Caco-2 (cell line): Measurements from ENCODE around the gene ORAI3. TPM values are rescaled to one million over a fixed set of nuclear protein-coding genes. Genes with fewer than 3 reads are reported as not detected.

Experiments
- BruUV-seq: library from RNA; stranded (reverse); fragments of 400-500 nt; replicated peaks from 2 replicates; lab custom pipeline; 2021; lab: Mats Ljungman, UMichigan
- CTCF ChIA-PET: fragments of 300-600 bp; sonication (Branson Sonifier 250); formaldehyde crosslinking; loops from one replicate; lab custom pipeline; 2022; ENCODE audit warnings: antibody characterized with exemption; lab: Charles Lee
- POLR2A ChIA-PET: fragments of 300-600 bp; sonication (Branson Sonifier 250); formaldehyde crosslinking; loops from one replicate; lab custom pipeline; 2022; ENCODE audit warnings: antibody characterized with exemption; lab: Charles Lee
- DNase-seq, 2 experiments: peaks; one replicate each; pipeline versions ENCODE4 v3.0.0 to v3.0.0-alpha.2; 2020 to 2022
- H3K27me3 ChIP-seq: replicated peaks from 2 replicates; pipeline ENCODE4 v1.6.0; 2011; ENCODE audit warnings: low read length; ENCODE audit not compliant: control insufficient read depth, insufficient read depth
- H3K36me3 ChIP-seq: 2 replicates; pipeline ENCODE4 v1.5.1; 2011; ENCODE audit warnings: low read length; ENCODE audit not compliant: control insufficient read depth, insufficient read depth
- H3K4me1 ChIP-seq: fragments of 250-450 bp; sonication (Bioruptor Pico); 2 replicates; pipeline ENCODE4 v1.5.1; 2020; ENCODE audit warnings: mild to moderate bottlenecking
- H3K4me3 ChIP-seq: 2 replicates; pipeline ENCODE4 v1.5.1; 2011; ENCODE audit warnings: low read depth, mild to moderate bottlenecking, control low read depth, low read length
- H3K9me3 ChIP-seq: fragments of 250-450 bp; sonication (Bioruptor Pico); 2 replicates; pipeline ENCODE4 v1.5.1; 2020; ENCODE audit warnings: mild to moderate bottlenecking, moderate library complexity
- H3K27ac Mint-ChIP-seq: one replicate; pipeline ENCODE4 v1.8.0; 2022; ENCODE audit warnings: mixed read lengths; ENCODE audit not compliant: unreplicated experiment
- H3K27me3 Mint-ChIP-seq: one replicate; pipeline ENCODE4 v1.8.0; 2022; ENCODE audit warnings: mixed read lengths; ENCODE audit not compliant: insufficient read depth, unreplicated experiment
- H3K36me3 Mint-ChIP-seq: one replicate; pipeline ENCODE4 v1.8.0; 2022; ENCODE audit warnings: mild to moderate bottlenecking, mixed read lengths; ENCODE audit not compliant: insufficient read depth, unreplicated experiment
- H3K4me1 Mint-ChIP-seq: one replicate; pipeline ENCODE4 v1.8.0; 2022; ENCODE audit warnings: low read depth, mixed read lengths; ENCODE audit not compliant: unreplicated experiment
- H3K4me3 Mint-ChIP-seq: one replicate; pipeline ENCODE4 v1.8.0; 2022; ENCODE audit warnings: mild to moderate bottlenecking, moderate library complexity, mixed read lengths; ENCODE audit not compliant: unreplicated experiment
- H3K9me3 Mint-ChIP-seq: one replicate; pipeline ENCODE4 v1.8.0; 2022; ENCODE audit warnings: mixed read lengths; ENCODE audit not compliant: unreplicated experiment
- intact Hi-C: fragments of 100-400 bp; cut with micrococcal nuclease; formaldehyde crosslinking; loops from one replicate; pipeline ENCODE4 v1.10.0; 2022; ENCODE audit not compliant: unreplicated experiment
- total RNA-seq: library from RNA; stranded (reverse); gene quantifications from 2 replicates; pipeline ENCODE4 v1.2.3, GENCODE V29; 2022
- TF ChIP-seq, protein P1 (sequence below), 2 experiments: fragments of 200-600 bp in 1 of 2; IDR thresholded peaks; 1 replicate in 1 of 2; 2 replicates in 1 of 2; pipeline versions ENCODE4 v1.5.1 to v1.8.0; 2011 to 2022; ENCODE audit warnings: antibody characterized with exemption in 1 of 2, control low read depth in 1 of 2, inconsistent platforms in 1 of 2, low read depth in 1 of 2, low read length in 1 of 2, mild to moderate bottlenecking in 1 of 2, moderate library complexity in 1 of 2; ENCODE audit not compliant: insufficient read depth in 1 of 2, severe bottlenecking in 1 of 2, unreplicated experiment in 1 of 2

ORAI3 gene
- total RNA-seq, 1 experiment from 2014 or later, result 4.7 TPM

DNA sequence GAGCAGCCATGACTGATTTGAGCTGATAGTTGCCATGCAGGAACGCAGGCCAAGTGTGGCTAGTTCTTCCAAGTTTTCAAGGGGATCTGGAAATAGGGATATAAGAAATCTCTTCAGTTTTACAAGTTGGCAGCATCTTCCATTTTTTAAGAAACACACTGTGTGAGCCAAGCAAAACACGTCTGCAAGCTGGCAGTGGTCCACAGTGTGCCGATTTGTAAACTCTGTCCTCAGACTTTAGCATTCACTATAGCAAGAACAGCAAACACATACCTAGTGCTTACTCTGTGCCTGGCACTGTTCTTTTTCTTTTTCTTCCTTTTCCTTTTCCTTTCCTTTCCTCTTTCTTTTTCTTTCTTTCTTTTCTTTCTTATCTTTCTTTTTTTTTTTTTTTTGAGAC is 2.9 kb downstream of the ORAI3 start:
- H3K27ac Mint-ChIP-seq, result no peak overlapping the region
- peaks cover 30% of the 10 kb centered on the region for H3K36me3 Mint-ChIP-seq
- intact Hi-C loops, result no loop called here
- ChIA-PET CTCF (no interaction called here), POLR2A (no interaction called here)
- DNase-seq, result no peak
- H3K4me3 Mint-ChIP-seq, result no peak overlapping the region
- no peaks in the 10 kb centered on the region for H3K27me3 Mint-ChIP-seq
- Histone ChIP-seq H3K9me3 (no peaks in the 10 kb centered on the region), H3K4me1 (peaks cover 12% of the 10 kb centered on the region), H3K27me3 (no peaks in the 10 kb centered on the region), H3K36me3 (no peaks in the 10 kb centered on the region), H3K4me3 (no peak overlapping the region)
- H3K4me1 Mint-ChIP-seq, result peaks cover 8% of the 10 kb centered on the region
- no peaks in the 10 kb centered on the region for H3K9me3 Mint-ChIP-seq
- TF ChIP-seq, protein P1, sequence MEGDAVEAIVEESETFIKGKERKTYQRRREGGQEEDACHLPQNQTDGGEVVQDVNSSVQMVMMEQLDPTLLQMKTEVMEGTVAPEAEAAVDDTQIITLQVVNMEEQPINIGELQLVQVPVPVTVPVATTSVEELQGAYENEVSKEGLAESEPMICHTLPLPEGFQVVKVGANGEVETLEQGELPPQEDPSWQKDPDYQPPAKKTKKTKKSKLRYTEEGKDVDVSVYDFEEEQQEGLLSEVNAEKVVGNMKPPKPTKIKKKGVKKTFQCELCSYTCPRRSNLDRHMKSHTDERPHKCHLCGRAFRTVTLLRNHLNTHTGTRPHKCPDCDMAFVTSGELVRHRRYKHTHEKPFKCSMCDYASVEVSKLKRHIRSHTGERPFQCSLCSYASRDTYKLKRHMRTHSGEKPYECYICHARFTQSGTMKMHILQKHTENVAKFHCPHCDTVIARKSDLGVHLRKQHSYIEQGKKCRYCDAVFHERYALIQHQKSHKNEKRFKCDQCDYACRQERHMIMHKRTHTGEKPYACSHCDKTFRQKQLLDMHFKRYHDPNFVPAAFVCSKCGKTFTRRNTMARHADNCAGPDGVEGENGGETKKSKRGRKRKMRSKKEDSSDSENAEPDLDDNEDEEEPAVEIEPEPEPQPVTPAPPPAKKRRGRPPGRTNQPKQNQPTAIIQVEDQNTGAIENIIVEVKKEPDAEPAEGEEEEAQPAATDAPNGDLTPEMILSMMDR (IDR thresholded peaks at IDR 0.05; ENCODE audit: insufficient read depth in 1 of 2, low read depth in 1 of 2, low read length in 1 of 2, severe bottlenecking in 1 of 2, unreplicated experiment in 1 of 2), result no peak
- BruUV-seq, result no TSS peak

DNA sequence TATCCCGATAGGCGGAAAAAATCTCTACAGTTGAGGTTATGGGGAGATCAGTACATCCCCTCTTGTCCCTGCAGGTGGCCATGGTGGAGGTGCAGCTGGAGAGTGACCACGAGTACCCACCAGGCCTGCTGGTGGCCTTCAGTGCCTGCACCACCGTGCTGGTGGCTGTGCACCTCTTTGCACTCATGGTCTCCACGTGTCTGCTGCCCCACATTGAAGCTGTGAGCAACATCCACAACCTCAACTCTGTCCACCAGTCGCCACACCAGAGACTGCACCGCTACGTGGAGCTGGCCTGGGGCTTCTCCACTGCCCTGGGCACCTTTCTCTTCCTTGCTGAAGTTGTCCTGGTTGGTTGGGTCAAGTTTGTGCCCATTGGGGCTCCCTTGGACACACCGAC is 4.2 kb downstream of the ORAI3 start:
- H3K4me1 ChIP-seq, result peaks cover 12% of the 10 kb centered on the region
- Mint-ChIP-seq H3K4me1 (peaks cover 8% of the 10 kb centered on the region), H3K9me3 (no peaks in the 10 kb centered on the region), H3K27ac (no peak overlapping the region), H3K36me3 (peaks cover 32% of the 10 kb centered on the region), H3K4me3 (no peak overlapping the region), H3K27me3 (no peaks in the 10 kb centered on the region)
- ChIA-PET POLR2A (no interaction called here), CTCF (interaction anchor here (0.6 to 1.6 kb wide), 3 partner anchors 12 to 192 kb away, joined by 4 to 6 read pairs (median 5); no protein-coding TSS in a partner anchor)
- intact Hi-C loops, result no loop called here
- no peaks in the 10 kb centered on the region for H3K36me3 ChIP-seq
- DNase-seq, result no peak
- BruUV-seq, result no TSS peak
- no peak overlapping the region for H3K4me3 ChIP-seq
- H3K27me3 ChIP-seq, result no peaks in the 10 kb centered on the region
- TF ChIP-seq, protein P1 (IDR thresholded peaks at IDR 0.05; ENCODE audit: insufficient read depth in 1 of 2, low read depth in 1 of 2, low read length in 1 of 2, severe bottlenecking in 1 of 2, unreplicated experiment in 1 of 2), result no peak
- no peaks in the 10 kb centered on the region for H3K9me3 ChIP-seq

DNA sequence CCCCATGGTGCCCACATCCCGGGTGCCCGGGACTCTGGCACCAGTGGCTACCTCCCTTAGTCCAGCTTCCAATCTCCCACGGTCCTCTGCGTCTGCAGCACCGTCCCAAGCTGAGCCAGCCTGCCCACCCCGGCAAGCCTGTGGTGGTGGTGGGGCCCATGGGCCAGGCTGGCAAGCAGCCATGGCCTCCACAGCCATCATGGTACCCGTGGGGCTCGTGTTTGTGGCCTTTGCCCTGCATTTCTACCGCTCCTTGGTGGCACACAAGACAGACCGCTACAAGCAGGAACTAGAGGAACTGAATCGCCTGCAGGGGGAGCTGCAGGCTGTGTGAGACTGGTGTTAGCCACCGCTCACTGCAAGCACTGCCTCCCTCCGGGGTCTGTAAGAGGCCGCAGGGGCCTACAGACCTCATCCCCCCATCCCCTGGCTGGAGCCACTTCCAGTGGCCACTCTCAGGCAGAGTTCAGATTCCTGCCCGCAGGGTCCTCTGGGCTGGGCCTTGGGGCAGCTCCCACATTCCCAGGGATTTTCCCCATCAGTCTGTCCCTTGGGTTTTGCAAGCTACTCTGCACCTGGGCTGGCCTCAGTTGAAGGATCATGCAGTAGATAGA is 4.8 kb downstream of the ORAI3 start:
- H3K4me1 ChIP-seq, result peaks cover 12% of the 10 kb centered on the region
- no TSS peak for BruUV-seq
- no peaks in the 10 kb centered on the region for H3K9me3 ChIP-seq
- no peak overlapping the region for H3K27ac Mint-ChIP-seq
- H3K4me1 Mint-ChIP-seq, result peaks cover 12% of the 10 kb centered on the region
- no peaks in the 10 kb centered on the region for H3K27me3 Mint-ChIP-seq
- H3K36me3 ChIP-seq, result no peaks in the 10 kb centered on the region
- ChIA-PET POLR2A (no interaction called here), CTCF (interaction anchor here (0.5 to 1.6 kb wide), 4 partner anchors 12 to 507 kb away, joined by 3 to 6 read pairs (median 4); no protein-coding TSS in a partner anchor)
- no peak overlapping the region for H3K4me3 Mint-ChIP-seq
- H3K4me3 ChIP-seq, result no peak overlapping the region
- H3K9me3 Mint-ChIP-seq, result no peaks in the 10 kb centered on the region
- H3K36me3 Mint-ChIP-seq, result peaks cover 35% of the 10 kb centered on the region
- H3K27me3 ChIP-seq, result no peaks in the 10 kb centered on the region
- peak; percentile 54 to 57 for DNase-seq
- intact Hi-C loops, result no loop called here
- TF ChIP-seq, protein P1 (IDR thresholded peaks at IDR 0.05; ENCODE audit: insufficient read depth in 1 of 2, low read depth in 1 of 2, low read length in 1 of 2, severe bottlenecking in 1 of 2, unreplicated experiment in 1 of 2), result peak; percentile 45 to 61
